Activated naive CD8-positive, alpha-beta T cell treated with anti-CD3 and anti-CD28 coated beads for 36 hours (primary cell): ENCODE results near the gene NEURL1B. TPM values are rescaled to one million over a fixed set of nuclear protein-coding genes. Genes with fewer than 3 reads are reported as not detected.
"Not testable (repeated sequence)": the region's sequence is repeated elsewhere in the genome, so short reads cannot be mapped to it uniquely, and the experiment has no call there.

Experiments
- DNase-seq: peaks from one replicate; pipeline ENCODE4 v3.0.0; 2021
- H3K27ac Mint-ChIP-seq: one replicate; pipeline ENCODE4 v1.8.0; 2022; ENCODE audit warnings: mild to moderate bottlenecking, moderate library complexity, mixed read lengths
- H3K27me3 Mint-ChIP-seq: one replicate; pipeline ENCODE4 v1.8.0; 2022; ENCODE audit warnings: mild to moderate bottlenecking, mixed read lengths
- H3K36me3 Mint-ChIP-seq: one replicate; pipeline ENCODE4 v1.8.0; 2021; ENCODE audit warnings: mild to moderate bottlenecking, mixed read lengths
- H3K4me1 Mint-ChIP-seq: one replicate; pipeline ENCODE4 v1.8.0; 2021; ENCODE audit warnings: mixed read lengths
- H3K4me3 Mint-ChIP-seq: one replicate; pipeline ENCODE4 v1.8.0; 2022; ENCODE audit warnings: mild to moderate bottlenecking, moderate library complexity, mixed read lengths
- H3K9me3 Mint-ChIP-seq: one replicate; pipeline ENCODE4 v1.8.0; 2022; ENCODE audit warnings: mixed read lengths
- total RNA-seq, 2 experiments: library from RNA; stranded (reverse); gene quantifications; one replicate each; pipeline ENCODE4 v1.2.3, GENCODE V29; 2021

NEURL1B gene
- total RNA-seq, 2 experiments from 2014 or later, result 0.10 TPM

DNA sequence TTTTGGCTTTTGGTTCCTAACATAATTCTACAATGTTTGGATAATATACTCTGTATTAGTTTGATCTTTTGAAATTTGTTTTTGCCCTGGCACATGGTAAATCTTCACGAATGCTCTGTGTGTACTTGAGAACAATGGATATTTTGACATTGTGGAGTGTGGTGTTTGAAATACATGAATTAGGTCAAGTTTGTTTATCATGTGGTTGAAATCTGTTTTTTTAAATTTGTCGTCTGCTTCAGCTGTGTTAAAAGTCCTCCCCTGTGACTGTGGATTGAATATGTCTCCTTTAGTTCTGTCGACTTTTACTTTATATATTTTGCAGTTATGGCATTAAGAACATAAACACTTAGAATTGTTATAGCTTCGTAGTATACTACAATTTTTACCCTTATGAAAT, 69.6 kb downstream of the NEURL1B start:
- Mint-ChIP-seq H3K27me3 (peaks cover 26% of the 10 kb centered on the region), H3K4me3 (no peak overlapping the region), H3K4me1 (peaks cover 2% of the 10 kb centered on the region), H3K36me3 (no peaks in the 10 kb centered on the region), H3K9me3 (no peaks in the 10 kb centered on the region), H3K27ac (no peak overlapping the region)
- DNase-seq, result no peak

- not testable (repeated sequence) for H3K4me3 Mint-ChIP-seq, H3K36me3 Mint-ChIP-seq, DNase-seq, H3K27ac Mint-ChIP-seq, H3K9me3 Mint-ChIP-seq, H3K4me1 Mint-ChIP-seq
- H3K27me3 Mint-ChIP-seq, result peaks cover 22% of the 10 kb centered on the region
Observed at GRCh38 chr5:172711321-172711861, 70.3 kb downstream of the NEURL1B start.

GRCh38 chr5:172712610-172713009, 71.5 kb downstream of the NEURL1B start:
- Mint-ChIP-seq H3K4me3 (no peak overlapping the region), H3K27ac (no peak overlapping the region), H3K9me3 (no peaks in the 10 kb centered on the region), H3K27me3 (peaks cover 14% of the 10 kb centered on the region), H3K36me3 (no peaks in the 10 kb centered on the region), H3K4me1 (peaks cover 7% of the 10 kb centered on the region)
- no peak for DNase-seq

DNA sequence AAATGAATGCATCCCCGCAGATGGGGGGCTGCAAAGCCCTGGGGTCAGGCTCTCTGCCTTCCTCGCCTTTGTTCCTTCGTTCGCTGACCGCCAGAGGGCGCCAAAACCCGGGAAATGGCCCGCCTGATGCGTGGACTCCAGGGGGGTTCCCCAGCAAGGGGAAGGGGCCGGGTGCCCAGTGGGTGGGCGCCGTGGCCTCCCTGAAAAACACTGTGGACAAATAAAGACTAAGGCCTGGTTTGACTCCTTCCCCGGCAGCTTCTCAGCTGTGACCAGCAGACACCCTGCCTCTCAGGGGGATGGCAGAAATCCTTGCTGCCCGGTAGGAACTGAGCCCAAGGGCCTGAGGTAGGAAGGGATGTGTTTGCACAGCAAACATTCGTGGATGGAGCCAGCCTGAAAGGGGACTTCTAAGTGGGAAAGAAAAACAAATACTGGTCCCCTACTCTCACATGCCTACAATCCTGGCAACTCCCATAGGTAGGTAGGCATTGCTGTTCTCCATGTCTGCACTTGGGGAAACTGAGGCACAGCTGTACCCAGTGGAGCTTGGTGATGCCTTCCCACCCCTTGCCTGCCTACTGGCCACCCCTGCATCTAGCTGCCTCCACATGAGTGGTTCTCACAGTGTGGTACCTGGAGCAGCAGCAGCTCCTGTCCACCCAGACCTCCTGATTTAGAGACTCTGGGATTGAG, 72.2 kb downstream of the NEURL1B start:
- H3K4me3 Mint-ChIP-seq, result no peak overlapping the region
- H3K4me1 Mint-ChIP-seq, result peaks cover 7% of the 10 kb centered on the region
- H3K9me3 Mint-ChIP-seq, result no peaks in the 10 kb centered on the region
- H3K36me3 Mint-ChIP-seq, result no peaks in the 10 kb centered on the region
- DNase-seq, result peak; percentile 67
- peaks cover 14% of the 10 kb centered on the region for H3K27me3 Mint-ChIP-seq
- H3K27ac Mint-ChIP-seq, result no peak overlapping the region

- Mint-ChIP-seq H3K4me3 (no peak overlapping the region), H3K4me1 (peaks cover 7% of the 10 kb centered on the region), H3K27ac (no peak overlapping the region), H3K9me3 (no peaks in the 10 kb centered on the region), H3K36me3 (no peaks in the 10 kb centered on the region), H3K27me3 (peaks cover 14% of the 10 kb centered on the region)
- DNase-seq, result no peak
Observed at GRCh38 chr5:172713809-172714490, 72.9 kb downstream of the NEURL1B start.

DNA sequence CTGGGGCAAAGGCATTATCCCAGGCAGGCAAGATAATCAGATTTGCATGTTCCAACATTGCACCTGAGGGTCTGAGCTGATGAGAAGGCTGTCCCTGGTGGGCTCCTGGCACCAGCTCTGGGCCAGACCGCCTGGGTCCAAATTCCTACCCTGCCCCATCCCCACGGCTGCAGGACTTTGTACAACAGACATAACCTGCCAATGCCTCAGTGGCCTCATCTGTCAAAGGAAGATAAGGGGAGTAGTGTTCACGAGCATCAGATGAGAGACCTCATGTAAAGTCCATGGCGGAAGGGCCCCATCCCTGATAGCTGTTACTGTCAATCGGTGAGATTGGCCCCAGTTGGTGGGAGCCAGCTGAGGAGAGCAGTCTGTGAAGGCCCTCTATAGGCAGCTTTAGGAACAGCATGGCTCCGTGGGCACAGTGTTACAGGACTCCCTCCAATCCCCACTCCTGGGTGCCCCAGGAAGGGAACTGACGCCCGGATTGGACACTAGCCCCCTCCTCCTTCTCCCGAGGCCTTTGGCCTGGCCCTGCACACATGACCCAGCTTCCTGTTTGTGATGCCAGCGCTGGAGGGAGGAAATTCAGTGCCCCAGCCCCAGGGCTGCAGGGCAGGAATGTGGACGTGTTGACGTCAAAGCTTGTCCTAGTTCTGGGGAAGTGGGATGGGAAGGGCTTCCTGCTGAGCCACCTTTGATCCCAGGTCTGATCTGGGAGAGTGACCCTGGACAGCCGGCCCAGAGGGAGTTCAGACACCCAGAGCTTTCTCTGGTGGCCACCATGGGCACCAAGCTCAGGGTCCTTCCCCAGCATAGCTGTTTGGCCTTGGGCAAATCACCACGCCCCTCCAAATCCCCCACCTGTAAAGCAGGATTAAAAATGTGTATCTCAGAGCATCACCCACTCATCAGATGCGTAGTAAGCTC, 73.7 kb downstream of the NEURL1B start:
- Mint-ChIP-seq H3K27ac (no peak overlapping the region), H3K36me3 (no peaks in the 10 kb centered on the region)

GRCh38 chr5:172715421-172715780, 74.3 kb downstream of the NEURL1B start:
- H3K27ac Mint-ChIP-seq, result no peak overlapping the region
- DNase-seq, result no peak
- H3K4me1 Mint-ChIP-seq, result peaks cover 7% of the 10 kb centered on the region
- H3K27me3 Mint-ChIP-seq, result peaks cover 14% of the 10 kb centered on the region
- no peak overlapping the region for H3K4me3 Mint-ChIP-seq
- H3K36me3 Mint-ChIP-seq, result no peaks in the 10 kb centered on the region
- H3K9me3 Mint-ChIP-seq, result no peaks in the 10 kb centered on the region

More for the DNA sequence above, 73.7 kb downstream of the NEURL1B start:
- no peak overlapping the region for H3K4me3 Mint-ChIP-seq
- DNase-seq, result peak; percentile 64
- peaks cover 14% of the 10 kb centered on the region for H3K27me3 Mint-ChIP-seq
- peaks cover 7% of the 10 kb centered on the region for H3K4me1 Mint-ChIP-seq
- H3K9me3 Mint-ChIP-seq, result no peaks in the 10 kb centered on the region

DNA sequence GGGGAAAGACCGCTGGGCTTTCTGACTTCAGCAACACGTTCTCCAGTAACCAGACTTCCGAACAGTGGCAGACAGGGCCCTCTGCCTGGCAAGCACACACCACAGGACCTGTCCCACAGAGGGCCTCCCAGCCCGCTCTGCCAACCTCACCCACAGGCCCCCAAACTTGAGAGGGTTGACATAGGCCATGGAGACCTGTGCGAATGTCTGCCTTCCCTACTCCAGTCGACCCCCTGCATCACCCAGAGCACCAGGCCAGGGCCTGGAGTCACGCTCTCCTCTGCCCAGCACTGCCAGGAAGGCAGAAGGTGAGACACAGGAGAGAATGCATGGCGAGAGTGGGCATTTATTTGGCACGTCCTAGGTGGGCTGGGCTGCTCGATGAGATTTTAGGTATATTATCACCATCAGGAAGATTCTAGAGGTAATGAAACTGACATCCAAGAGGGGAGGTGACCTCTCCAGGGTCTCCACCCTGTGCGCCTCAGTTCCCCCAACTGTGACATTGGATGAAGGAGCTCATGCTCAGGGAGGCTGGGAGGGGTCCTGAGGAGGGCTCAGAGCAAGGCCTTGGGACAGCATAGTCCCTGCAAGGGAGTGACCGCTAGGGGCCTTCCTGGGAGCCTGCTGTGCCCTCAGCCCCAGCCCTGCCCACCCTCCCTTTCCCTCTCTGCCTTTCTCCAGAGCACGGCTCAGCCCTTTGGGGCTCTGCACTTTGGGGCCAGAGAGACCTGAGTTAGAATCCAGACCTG, 75.0 kb downstream of the NEURL1B start:
- no peak for DNase-seq
- H3K36me3 Mint-ChIP-seq, result no peaks in the 10 kb centered on the region
- H3K27ac Mint-ChIP-seq, result no peak overlapping the region
- H3K27me3 Mint-ChIP-seq, result peaks cover 14% of the 10 kb centered on the region
- no peak overlapping the region for H3K4me3 Mint-ChIP-seq
- no peaks in the 10 kb centered on the region for H3K9me3 Mint-ChIP-seq
- peaks cover 7% of the 10 kb centered on the region for H3K4me1 Mint-ChIP-seq

DNA sequence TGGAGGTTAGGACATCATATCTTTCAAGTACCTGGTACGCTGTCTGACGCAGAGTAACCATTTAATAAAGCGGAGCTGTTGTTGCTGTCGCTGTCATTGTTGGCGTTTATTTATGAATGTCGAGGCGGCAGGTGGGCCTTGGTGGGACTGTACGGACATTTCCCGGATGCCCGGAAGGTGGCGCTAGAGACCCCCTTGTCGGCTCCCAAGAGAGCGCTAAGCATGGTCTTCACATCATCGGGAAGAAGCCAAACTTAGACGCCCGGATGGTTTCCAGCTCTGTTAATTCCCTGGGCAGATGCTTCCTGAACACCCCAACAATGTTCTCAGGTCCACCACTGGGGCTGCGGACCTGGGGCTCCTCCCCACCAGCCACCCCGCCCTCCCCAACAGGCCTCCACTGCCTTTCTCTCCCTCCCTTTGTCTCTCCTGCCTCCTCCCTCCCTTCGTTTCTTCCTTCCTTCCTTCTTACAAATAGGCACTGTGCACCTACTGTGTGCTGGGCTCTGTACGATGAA, 75.8 kb downstream of the NEURL1B start:
- peaks cover 7% of the 10 kb centered on the region for H3K4me1 Mint-ChIP-seq
- H3K27ac Mint-ChIP-seq, result no peak overlapping the region

GRCh38 chr5:172717481-172718195, 76.6 kb downstream of the NEURL1B start:
- H3K27me3 Mint-ChIP-seq, result peaks cover 4% of the 10 kb centered on the region
- no peak for DNase-seq
- no peaks in the 10 kb centered on the region for H3K36me3 Mint-ChIP-seq
- no peak overlapping the region for H3K4me3 Mint-ChIP-seq
- H3K27ac Mint-ChIP-seq, result no peak overlapping the region
- H3K4me1 Mint-ChIP-seq, result peaks cover 7% of the 10 kb centered on the region
- no peaks in the 10 kb centered on the region for H3K9me3 Mint-ChIP-seq

More for the DNA sequence above, 75.8 kb downstream of the NEURL1B start:
- peak; percentile 77 for DNase-seq
- H3K36me3 Mint-ChIP-seq, result no peaks in the 10 kb centered on the region
- H3K27me3 Mint-ChIP-seq, result peaks cover 9% of the 10 kb centered on the region
- no peak overlapping the region for H3K4me3 Mint-ChIP-seq
- H3K9me3 Mint-ChIP-seq, result no peaks in the 10 kb centered on the region

- Mint-ChIP-seq H3K27me3 (no peaks in the 10 kb centered on the region), H3K4me3 (no peak overlapping the region), H3K36me3 (no peaks in the 10 kb centered on the region), H3K27ac (no peak overlapping the region), H3K4me1 (peaks cover 7% of the 10 kb centered on the region), H3K9me3 (no peaks in the 10 kb centered on the region)
- DNase-seq, result no peak
Observed at GRCh38 chr5:172718527-172719114, 77.6 kb downstream of the NEURL1B start.

- Mint-ChIP-seq H3K27me3 (no peaks in the 10 kb centered on the region), H3K9me3 (no peaks in the 10 kb centered on the region), H3K36me3 (no peaks in the 10 kb centered on the region), H3K4me1 (peaks cover 7% of the 10 kb centered on the region), H3K4me3 (no peak overlapping the region), H3K27ac (no peak overlapping the region)
- no peak for DNase-seq
Observed at GRCh38 chr5:172719211-172719610, 78.1 kb downstream of the NEURL1B start.

DNA sequence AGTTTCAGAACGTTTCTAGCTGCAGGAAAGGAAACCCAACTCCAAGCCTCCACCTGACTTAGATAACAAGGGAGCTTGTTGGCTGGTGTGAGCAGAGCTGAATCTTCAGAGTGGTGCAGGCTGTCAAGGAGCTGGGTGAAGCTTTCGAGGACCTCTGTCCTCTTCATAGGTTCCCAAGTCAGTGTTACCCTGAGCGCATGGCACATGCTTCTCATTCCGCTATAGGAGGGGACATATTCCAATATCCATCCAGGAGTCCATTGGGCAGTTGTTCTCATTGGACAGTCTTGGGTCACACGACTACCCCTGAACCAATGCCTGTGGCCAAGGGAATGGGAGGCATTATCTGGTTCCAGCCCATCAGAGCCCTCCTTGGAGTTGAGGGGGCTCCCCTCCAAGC, 79.6 kb downstream of the NEURL1B start:
- H3K36me3 Mint-ChIP-seq, result no peaks in the 10 kb centered on the region
- no peak overlapping the region for H3K27ac Mint-ChIP-seq

More for the DNA sequence above, 79.6 kb downstream of the NEURL1B start:
- Mint-ChIP-seq H3K27me3 (no peaks in the 10 kb centered on the region), H3K9me3 (no peaks in the 10 kb centered on the region), H3K4me3 (no peak overlapping the region), H3K4me1 (peaks cover 4% of the 10 kb centered on the region)
- DNase-seq, result no peak
